Measurements from ENCODE around the gene RXRA.

Gene RXRA

GRCh38 chr9:134315716-134316448 lies 10.4 kb upstream of the RXRA start:
- Histone ChIP-seq H3K4me3 (ENCODE audit: low read length) (no peak overlapping the region), H3K4me2 (ENCODE audit: low read length) (peak overlapping the region; percentile 10), H3K9me3 (replicated peaks; ENCODE audit: low read length) (no peaks in the 10 kb centered on the region), H3K27me3 (ENCODE audit: control insufficient read depth, insufficient read depth, low read length) (peaks cover 18% of the 10 kb centered on the region), H3K36me3 (ENCODE audit: insufficient read depth, low read length) (no peaks in the 10 kb centered on the region), H3K9ac (ENCODE audit: low read depth, low read length) (no peak overlapping the region), H3K4me1 (ENCODE audit: control insufficient read depth, insufficient read depth, low read length) (peaks cover 33% of the 10 kb centered on the region)

GRCh38 chr9:134316449-134317160 lies 9.7 kb upstream of the RXRA start:
- Histone ChIP-seq H3K4me2 (ENCODE audit: low read length) (peak overlapping the region; percentile 10), H3K9ac (ENCODE audit: low read depth, low read length) (no peak overlapping the region), H3K4me1 (ENCODE audit: control insufficient read depth, insufficient read depth, low read length) (peaks cover 33% of the 10 kb centered on the region), H3K4me3 (ENCODE audit: low read length) (no peak overlapping the region), H3K36me3 (ENCODE audit: insufficient read depth, low read length) (no peaks in the 10 kb centered on the region), H3K9me3 (replicated peaks; ENCODE audit: low read length) (no peaks in the 10 kb centered on the region), H3K27me3 (ENCODE audit: control insufficient read depth, insufficient read depth, low read length) (peaks cover 18% of the 10 kb centered on the region)

GRCh38 chr9:134317400-134317789 lies 8.9 kb upstream of the RXRA start:
- Histone ChIP-seq H3K4me1 (ENCODE audit: control insufficient read depth, insufficient read depth, low read length) (peaks cover 33% of the 10 kb centered on the region), H3K27me3 (ENCODE audit: control insufficient read depth, insufficient read depth, low read length) (peaks cover 14% of the 10 kb centered on the region), H3K9me3 (replicated peaks; ENCODE audit: low read length) (no peaks in the 10 kb centered on the region), H3K4me3 (ENCODE audit: low read length) (no peak overlapping the region), H3K9ac (ENCODE audit: low read depth, low read length) (no peak overlapping the region), H3K36me3 (ENCODE audit: insufficient read depth, low read length) (no peaks in the 10 kb centered on the region), H3K4me2 (ENCODE audit: low read length) (peak overlapping the region; percentile 70)

- Histone ChIP-seq H3K36me3 (ENCODE audit: insufficient read depth, low read length) (no peaks in the 10 kb centered on the region), H3K27me3 (ENCODE audit: control insufficient read depth, insufficient read depth, low read length) (peaks cover 10% of the 10 kb centered on the region), H3K4me3 (ENCODE audit: low read length) (no peak overlapping the region), H3K4me2 (ENCODE audit: low read length) (peak overlapping the region; percentile 70), H3K4me1 (ENCODE audit: control insufficient read depth, insufficient read depth, low read length) (peaks cover 33% of the 10 kb centered on the region), H3K9ac (ENCODE audit: low read depth, low read length) (no peak overlapping the region), H3K9me3 (replicated peaks; ENCODE audit: low read length) (no peaks in the 10 kb centered on the region)
Measured at GRCh38 chr9:134317790-134318414, 8.4 kb upstream of the RXRA start.

GRCh38 chr9:134318481-134318891 lies 7.8 kb upstream of the RXRA start:
- Histone ChIP-seq H3K27me3 (ENCODE audit: control insufficient read depth, insufficient read depth, low read length) (peaks cover 5% of the 10 kb centered on the region), H3K4me2 (ENCODE audit: low read length) (peak overlapping the region; percentile 50), H3K36me3 (ENCODE audit: insufficient read depth, low read length) (no peaks in the 10 kb centered on the region), H3K4me3 (ENCODE audit: low read length) (no peak overlapping the region), H3K4me1 (ENCODE audit: control insufficient read depth, insufficient read depth, low read length) (peaks cover 33% of the 10 kb centered on the region), H3K9ac (ENCODE audit: low read depth, low read length) (no peak overlapping the region), H3K9me3 (replicated peaks; ENCODE audit: low read length) (no peaks in the 10 kb centered on the region)

- Histone ChIP-seq H3K27me3 (ENCODE audit: control insufficient read depth, insufficient read depth, low read length) (peaks cover under 1% of the 10 kb centered on the region), H3K4me2 (ENCODE audit: low read length) (no peak overlapping the region), H3K9ac (ENCODE audit: low read depth, low read length) (no peak overlapping the region), H3K4me3 (ENCODE audit: low read length) (no peak overlapping the region), H3K9me3 (replicated peaks; ENCODE audit: low read length) (no peaks in the 10 kb centered on the region), H3K4me1 (ENCODE audit: control insufficient read depth, insufficient read depth, low read length) (peaks cover 37% of the 10 kb centered on the region), H3K36me3 (ENCODE audit: insufficient read depth, low read length) (no peaks in the 10 kb centered on the region)
Measured at GRCh38 chr9:134318941-134319305, 7.3 kb upstream of the RXRA start.

- Histone ChIP-seq H3K4me2 (ENCODE audit: low read length) (no peak overlapping the region), H3K9me3 (replicated peaks; ENCODE audit: low read length) (no peaks in the 10 kb centered on the region), H3K27me3 (ENCODE audit: control insufficient read depth, insufficient read depth, low read length) (no peaks in the 10 kb centered on the region), H3K4me1 (ENCODE audit: control insufficient read depth, insufficient read depth, low read length) (peaks cover 43% of the 10 kb centered on the region), H3K36me3 (ENCODE audit: insufficient read depth, low read length) (no peaks in the 10 kb centered on the region), H3K4me3 (ENCODE audit: low read length) (no peak overlapping the region), H3K9ac (ENCODE audit: low read depth, low read length) (no peak overlapping the region)
Measured at GRCh38 chr9:134319306-134320125, 6.7 kb upstream of the RXRA start.

GRCh38 chr9:134320126-134320867 lies 6.0 kb upstream of the RXRA start:
- H3K27me3 ChIP-seq (ENCODE audit: control insufficient read depth, insufficient read depth, low read length), result no peaks in the 10 kb centered on the region
- H3K4me3 ChIP-seq (ENCODE audit: low read length), result no peak overlapping the region
- no peak overlapping the region for H3K4me2 ChIP-seq (ENCODE audit: low read length)
- no peaks in the 10 kb centered on the region for H3K9me3 ChIP-seq (replicated peaks; ENCODE audit: low read length)
- peaks cover 48% of the 10 kb centered on the region for H3K4me1 ChIP-seq (ENCODE audit: control insufficient read depth, insufficient read depth, low read length)
- H3K36me3 ChIP-seq (ENCODE audit: insufficient read depth, low read length), result no peaks in the 10 kb centered on the region
- H3K9ac ChIP-seq (ENCODE audit: low read depth, low read length), result no peak overlapping the region

- no peak overlapping the region for H3K4me3 ChIP-seq (ENCODE audit: low read length)
Measured at GRCh38 chr9:134320868-134321471, 5.3 kb upstream of the RXRA start.

GRCh38 chr9:134321531-134321930 lies 4.7 kb upstream of the RXRA start:
- Histone ChIP-seq H3K27me3 (ENCODE audit: control insufficient read depth, insufficient read depth, low read length) (no peaks in the 10 kb centered on the region), H3K4me1 (ENCODE audit: control insufficient read depth, insufficient read depth, low read length) (peaks cover 40% of the 10 kb centered on the region), H3K9me3 (replicated peaks; ENCODE audit: low read length) (no peaks in the 10 kb centered on the region), H3K4me3 (ENCODE audit: low read length) (no peak overlapping the region), H3K9ac (ENCODE audit: low read depth, low read length) (no peak overlapping the region), H3K4me2 (ENCODE audit: low read length) (no peak overlapping the region), H3K36me3 (ENCODE audit: insufficient read depth, low read length) (no peaks in the 10 kb centered on the region)

More at GRCh38 chr9:134320868-134321471, 5.3 kb upstream of the RXRA start:
- H3K27me3 ChIP-seq (ENCODE audit: control insufficient read depth, insufficient read depth, low read length), result no peaks in the 10 kb centered on the region
- H3K9me3 ChIP-seq (replicated peaks; ENCODE audit: low read length), result no peaks in the 10 kb centered on the region
- H3K4me2 ChIP-seq (ENCODE audit: low read length), result no peak overlapping the region
- no peaks in the 10 kb centered on the region for H3K36me3 ChIP-seq (ENCODE audit: insufficient read depth, low read length)
- no peak overlapping the region for H3K9ac ChIP-seq (ENCODE audit: low read depth, low read length)
- H3K4me1 ChIP-seq (ENCODE audit: control insufficient read depth, insufficient read depth, low read length), result peaks cover 45% of the 10 kb centered on the region

Data from skeletal muscle satellite cell (primary cell).